Measurements from ENCODE around the gene PRXL2C. TPM values are rescaled to one million over a fixed set of nuclear protein-coding genes. Genes with fewer than 3 reads are reported as not detected.

Gene PRXL2C
- total RNA-seq, 4 donors from 2014 or later, result 20.5 to 44.3 (median 28.7) TPM

- no peak for TF ChIP-seq CTCF (IDR thresholded peaks at IDR 0.05; ENCODE audit: low read depth)
Measured at GRCh38 chr9:96638606-96639364, 16.3 kb downstream of the PRXL2C start.

- no peak for TF ChIP-seq CTCF (IDR thresholded peaks at IDR 0.05; ENCODE audit: low read depth)
Measured at GRCh38 chr9:96636368-96636767, 18.7 kb downstream of the PRXL2C start.

- no peak for TF ChIP-seq CTCF (IDR thresholded peaks at IDR 0.05; ENCODE audit: low read depth)
Measured at GRCh38 chr9:96626912-96627311, 28.2 kb downstream of the PRXL2C start.

GRCh38 chr9:96621618-96622017 is 33.5 kb downstream of the PRXL2C start:
- no peak for TF ChIP-seq CTCF (IDR thresholded peaks at IDR 0.05; ENCODE audit: low read depth)

- no peak for TF ChIP-seq CTCF (IDR thresholded peaks at IDR 0.05; ENCODE audit: low read depth)
Measured at GRCh38 chr9:96620832-96621269, 34.3 kb downstream of the PRXL2C start.

- no peak for TF ChIP-seq CTCF (IDR thresholded peaks at IDR 0.05; ENCODE audit: low read depth)
Measured at GRCh38 chr9:96620181-96620514, 35.0 kb downstream of the PRXL2C start.

GRCh38 chr9:96619491-96620180 is 35.5 kb downstream of the PRXL2C start, which contains the start of gene CDC14B:
Gene CDC14B (minus strand): TSS chr9:96619843. CDS start chr9:96619378, 465 bp downstream.
- TF ChIP-seq CTCF (IDR thresholded peaks at IDR 0.05; ENCODE audit: low read depth), result no peak
